Liver (tissue), 9 donors: ENCODE measurements around the gene RBM10. TPM values are rescaled to one million over a fixed set of nuclear protein-coding genes. Genes with fewer than 3 reads are reported as not detected.

Experiments
- DNase-seq: peaks from one replicate; pipeline ENCODE4 v3.0.0-alpha.2; 2017; ENCODE audit warnings: low spot score
- H3K27ac ChIP-seq, 2 donors: one replicate each; pipeline ENCODE4 v1.7.0; 2013; ENCODE audit warnings: inconsistent platforms in 2 of 2, low read length in 2 of 2, control low read depth in 1 of 2, low read depth in 1 of 2, mild to moderate bottlenecking in 1 of 2
- H3K27me3 ChIP-seq, 4 donors: one replicate each; pipeline versions ENCODE4 v1.6.1 to v1.7.0; 2013; ENCODE audit warnings: low read length in 3 of 4, inconsistent platforms in 1 of 4, mild to moderate bottlenecking in 1 of 4, moderate library complexity in 1 of 4; ENCODE audit not compliant: control insufficient read depth in 4 of 4, insufficient read depth in 4 of 4
- H3K36me3 ChIP-seq, 4 donors: one replicate each; pipeline versions ENCODE4 v1.6.1 to v1.7.0; 2013; ENCODE audit warnings: low read length in 3 of 4, mild to moderate bottlenecking in 3 of 4, low read depth in 1 of 4, moderate library complexity in 1 of 4; ENCODE audit not compliant: control insufficient read depth in 4 of 4, insufficient read depth in 3 of 4
- H3K4me1 ChIP-seq, 4 donors: one replicate each; pipeline versions ENCODE4 v1.6.1 to v1.7.0; 2013; ENCODE audit warnings: low read length in 3 of 4, mild to moderate bottlenecking in 3 of 4, moderate library complexity in 1 of 4; ENCODE audit not compliant: control insufficient read depth in 4 of 4, insufficient read depth in 4 of 4
- H3K4me3 ChIP-seq, 3 donors: one replicate each; pipeline versions ENCODE4 v1.6.1 to v1.7.0; 2013; ENCODE audit warnings: low read length in 3 of 3, control low read depth in 1 of 3, low read depth in 1 of 3, mild to moderate bottlenecking in 1 of 3
- H3K9ac ChIP-seq, 2 donors: one replicate each; pipeline ENCODE4 v1.7.0; 2013; ENCODE audit warnings: low read length in 2 of 2, mild to moderate bottlenecking in 2 of 2, moderate library complexity in 2 of 2, control low read depth in 1 of 2, low read depth in 1 of 2
- H3K9me3 ChIP-seq, 4 donors: one replicate each; pipeline versions ENCODE4 v1.6.1 to v1.7.0; 2013; ENCODE audit warnings: low read length in 3 of 4; ENCODE audit not compliant: control insufficient read depth in 4 of 4
- EGR1 ChIP-seq, 2 donors: IDR thresholded peaks; 2 replicates each; pipeline ENCODE4 v1.6.1; 2016 to 2018; ENCODE audit warnings: antibody characterized with exemption in 2 of 2, low read depth in 2 of 2
- FOXA1 ChIP-seq: IDR thresholded peaks from 2 replicates; pipeline ENCODE4 v1.6.1; 2016; ENCODE audit warnings: antibody characterized with exemption
- FOXA2 ChIP-seq: IDR thresholded peaks from 2 replicates; pipeline ENCODE4 v1.6.1; 2016; ENCODE audit warnings: antibody characterized with exemption
- GABPA ChIP-seq, 2 donors: IDR thresholded peaks in 1 of 2; conservative IDR thresholded peaks in 1 of 2; 2 replicates each; pipeline ENCODE4 v1.6.1; 2016; ENCODE audit warnings: antibody characterized with exemption in 2 of 2, mild to moderate bottlenecking in 1 of 2, moderate library complexity in 1 of 2
- HNF4A ChIP-seq, 2 donors: conservative IDR thresholded peaks; 2 replicates each; pipeline ENCODE4 v1.6.1; 2016; ENCODE audit warnings: antibody characterized with exemption in 2 of 2, mild to moderate bottlenecking in 2 of 2
- HNF4G ChIP-seq: IDR thresholded peaks from 2 replicates; pipeline ENCODE4 v1.6.1; 2016; ENCODE audit warnings: antibody characterized with exemption
- JUND ChIP-seq, 2 donors: IDR thresholded peaks; 2 replicates each; pipeline ENCODE4 v1.6.1; 2016; ENCODE audit warnings: antibody characterized with exemption in 2 of 2
- MAX ChIP-seq: IDR thresholded peaks from 2 replicates; pipeline ENCODE4 v1.6.1; 2016; ENCODE audit warnings: antibody characterized with exemption
- NR2F2 ChIP-seq: IDR thresholded peaks from 2 replicates; pipeline ENCODE4 v1.6.1; 2016; ENCODE audit warnings: antibody characterized with exemption
- RAD21 ChIP-seq, 2 donors: IDR thresholded peaks; 2 replicates each; pipeline ENCODE4 v1.6.1; 2016; ENCODE audit warnings: antibody characterized with exemption in 2 of 2, mild to moderate bottlenecking in 2 of 2
- REST ChIP-seq: IDR thresholded peaks from 2 replicates; pipeline ENCODE4 v1.6.1; 2016; ENCODE audit warnings: antibody characterized with exemption, mild to moderate bottlenecking
- RXRA ChIP-seq, 2 donors: IDR thresholded peaks; 2 replicates each; pipeline ENCODE4 v1.6.1; 2017 to 2018; ENCODE audit warnings: antibody characterized with exemption in 2 of 2, mild to moderate bottlenecking in 1 of 2
- SP1 ChIP-seq: IDR thresholded peaks from 2 replicates; pipeline ENCODE4 v1.6.1; 2018; ENCODE audit warnings: antibody characterized with exemption, mild to moderate bottlenecking
- TAF1 ChIP-seq: conservative IDR thresholded peaks from 2 replicates; pipeline ENCODE4 v1.6.1; 2016; ENCODE audit warnings: antibody characterized with exemption, mild to moderate bottlenecking
- YY1 ChIP-seq: IDR thresholded peaks from 2 replicates; pipeline ENCODE4 v1.6.1; 2016; ENCODE audit warnings: antibody characterized with exemption, mild to moderate bottlenecking
- WGBS: extraction: QIAGEN DNeasy Blood & Tissue Kit; methylation state at CpG from one replicate; pipeline ENCODE4 v1.1.7; 2013; 5-methylcytosine and 5-hydroxymethylcytosine counted together
- polyA plus RNA-seq, 2 donors: library from polyadenylated mRNA; stranded (reverse) in 1 of 2; unstranded in 1 of 2; fragments of 200-250 nt in 1 of 2; fragments of >200 nt in 1 of 2; fragmentation: Nextera tagmentation in 1 of 2; extraction: Ambion mirVana in 1 of 2; gene quantifications; one replicate each; pipeline versions ENCODE4 v1.2.1 to v1.2.3, GENCODE V29; 2013 to 2015
- total RNA-seq, 2 donors: library from RNA; depleted of rRNA; stranded (reverse); fragments of >200 nt; gene quantifications; one replicate each; pipeline ENCODE4 v1.2.3, GENCODE V29; 2014
- TF ChIP-seq, protein P1 (sequence below): IDR thresholded peaks from 2 replicates; pipeline ENCODE4 v1.6.1; 2016; ENCODE audit warnings: antibody characterized with exemption
- TF ChIP-seq, protein P2 (sequence below): IDR thresholded peaks from 2 replicates; pipeline ENCODE4 v1.6.1; 2016; ENCODE audit warnings: antibody characterized with exemption
- donor health status: healthy.
- donor health status: healthy.
- donor health status: healthy.
- donor health status: healthy.
- donor health status: healthy.

The RBM10 gene
- total and polyA plus RNA-seq, 4 donors, result 8.2 to 26.6 (median 17.5) TPM

DNA sequence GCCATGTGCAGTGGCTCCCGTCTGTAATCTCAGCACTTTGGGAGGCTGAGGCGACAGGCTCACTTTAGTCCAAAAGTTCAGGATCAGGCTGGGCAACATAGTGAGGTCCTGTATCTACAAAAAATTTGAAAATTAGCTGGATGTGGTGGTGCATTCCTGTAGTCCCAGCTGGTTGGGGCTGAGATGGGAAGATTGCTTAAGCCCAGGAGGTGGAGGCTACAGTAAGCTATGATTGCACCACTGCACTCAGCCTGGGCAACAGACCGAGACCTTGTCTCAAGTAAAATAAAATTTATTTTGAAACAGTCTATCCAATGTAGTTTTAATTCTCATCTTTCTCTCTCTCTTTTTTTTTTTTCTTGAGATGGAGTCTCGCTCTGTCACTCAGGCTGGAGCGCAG lies 21.1 kb downstream of the RBM10 start:
- Histone ChIP-seq H3K36me3 (peaks cover 0 to 5% (median 2%) of the 10 kb centered on the region in 4 donors), H3K27ac (no peak overlapping the region), H3K9ac (no peak overlapping the region), H3K4me3 (no peak overlapping the region), H3K4me1 (peaks cover 2 to 15% (median 7%) of the 10 kb centered on the region in 4 donors), H3K27me3 (no peaks in the 10 kb centered on the region), H3K9me3 (no peaks in the 10 kb centered on the region)
- TF ChIP-seq HNF4A (conservative IDR thresholded peaks at IDR 0.05) (peak; percentile 20 to 25), EGR1 (IDR thresholded peaks at IDR 0.05; ENCODE audit: low read depth in 2 of 2) (no peak)
- DNase-seq, result no peak
- 72% methylated on average over 5 of the region's 5 CpGs for WGBS

GRCh38 chrX:47168495-47169073 lies 23.6 kb downstream of the RBM10 start:
- peaks cover 2 to 10% (median 6%) of the 10 kb centered on the region in 4 donors for H3K4me1 ChIP-seq
- H3K36me3 ChIP-seq, result peaks cover 2 to 19% (median 7%) of the 10 kb centered on the region in 4 donors
- WGBS, result 94% methylated on average over 6 of the region's 6 CpGs
- no peaks in the 10 kb centered on the region for H3K9me3 ChIP-seq
- no peak for TF ChIP-seq REST
- H3K4me3 ChIP-seq, result no peak overlapping the region
- H3K9ac ChIP-seq, result no peak overlapping the region
- H3K27ac ChIP-seq, result no peak overlapping the region
- no peak for DNase-seq
- H3K27me3 ChIP-seq, result no peaks in the 10 kb centered on the region

GRCh38 chrX:47169273-47169672 lies 24.3 kb downstream of the RBM10 start:
- Histone ChIP-seq H3K27me3 (no peaks in the 10 kb centered on the region), H3K27ac (no peak overlapping the region), H3K4me1 (peaks cover 2 to 10% (median 4%) of the 10 kb centered on the region in 4 donors), H3K9ac (no peak overlapping the region), H3K4me3 (no peak overlapping the region), H3K36me3 (peaks cover 3 to 19% (median 8%) of the 10 kb centered on the region in 4 donors), H3K9me3 (no peaks in the 10 kb centered on the region)
- no peak for TF ChIP-seq EGR1 (IDR thresholded peaks at IDR 0.05; ENCODE audit: low read depth in 2 of 2)
- TF ChIP-seq, protein P1, sequence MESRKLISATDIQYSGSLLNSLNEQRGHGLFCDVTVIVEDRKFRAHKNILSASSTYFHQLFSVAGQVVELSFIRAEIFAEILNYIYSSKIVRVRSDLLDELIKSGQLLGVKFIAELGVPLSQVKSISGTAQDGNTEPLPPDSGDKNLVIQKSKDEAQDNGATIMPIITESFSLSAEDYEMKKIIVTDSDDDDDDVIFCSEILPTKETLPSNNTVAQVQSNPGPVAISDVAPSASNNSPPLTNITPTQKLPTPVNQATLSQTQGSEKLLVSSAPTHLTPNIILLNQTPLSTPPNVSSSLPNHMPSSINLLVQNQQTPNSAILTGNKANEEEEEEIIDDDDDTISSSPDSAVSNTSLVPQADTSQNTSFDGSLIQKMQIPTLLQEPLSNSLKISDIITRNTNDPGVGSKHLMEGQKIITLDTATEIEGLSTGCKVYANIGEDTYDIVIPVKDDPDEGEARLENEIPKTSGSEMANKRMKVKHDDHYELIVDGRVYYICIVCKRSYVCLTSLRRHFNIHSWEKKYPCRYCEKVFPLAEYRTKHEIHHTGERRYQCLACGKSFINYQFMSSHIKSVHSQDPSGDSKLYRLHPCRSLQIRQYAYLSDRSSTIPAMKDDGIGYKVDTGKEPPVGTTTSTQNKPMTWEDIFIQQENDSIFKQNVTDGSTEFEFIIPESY, result no peak
- no peak for TF ChIP-seq NR2F2
- TF ChIP-seq, protein P2, sequence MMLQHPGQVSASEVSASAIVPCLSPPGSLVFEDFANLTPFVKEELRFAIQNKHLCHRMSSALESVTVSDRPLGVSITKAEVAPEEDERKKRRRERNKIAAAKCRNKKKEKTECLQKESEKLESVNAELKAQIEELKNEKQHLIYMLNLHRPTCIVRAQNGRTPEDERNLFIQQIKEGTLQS, result no peak
- no peak for TF ChIP-seq RXRA (IDR thresholded peaks at IDR 0.05)
- no peak for TF ChIP-seq HNF4A (conservative IDR thresholded peaks at IDR 0.05)
- TF ChIP-seq YY1, result no peak
- no peak for TF ChIP-seq GABPA (IDR thresholded peaks at IDR 0.05 in 1 of 2, conservative IDR thresholded peaks at IDR 0.05 in 1 of 2)
- no peak for TF ChIP-seq JUND (IDR thresholded peaks at IDR 0.05)
- no peak for TF ChIP-seq FOXA2
- no peak for TF ChIP-seq REST
- no peak for TF ChIP-seq MAX
- TF ChIP-seq SP1, result no peak
- no peak for TF ChIP-seq TAF1
- no peak for TF ChIP-seq RAD21 (IDR thresholded peaks at IDR 0.05)
- TF ChIP-seq HNF4G, result no peak
- TF ChIP-seq FOXA1, result no peak
- WGBS, result 92% methylated on average over 19 of the region's 19 CpGs
- no peak for DNase-seq
